OCI-LY3 (cell line): ENCODE data around the gene FSCN2.

ENCODE experiments used
- EZH2phosphoT487 ChIP-seq: fragments of 200-600 bp; shearing (Covaris generic); IDR thresholded peaks from 2 replicates; pipeline ENCODE4 v1.6.1; 2018; ENCODE audit warnings: antibody characterized with exemption, mixed run types, low read depth
- TF ChIP-seq, protein P1 (sequence below): fragments of 200-600, 300-600 bp; sonication (generic); IDR thresholded peaks from 2 replicates; pipeline ENCODE4 v1.5.1; 2014; ENCODE audit warnings: antibody characterized with exemption, low read length, low read depth

DNA sequence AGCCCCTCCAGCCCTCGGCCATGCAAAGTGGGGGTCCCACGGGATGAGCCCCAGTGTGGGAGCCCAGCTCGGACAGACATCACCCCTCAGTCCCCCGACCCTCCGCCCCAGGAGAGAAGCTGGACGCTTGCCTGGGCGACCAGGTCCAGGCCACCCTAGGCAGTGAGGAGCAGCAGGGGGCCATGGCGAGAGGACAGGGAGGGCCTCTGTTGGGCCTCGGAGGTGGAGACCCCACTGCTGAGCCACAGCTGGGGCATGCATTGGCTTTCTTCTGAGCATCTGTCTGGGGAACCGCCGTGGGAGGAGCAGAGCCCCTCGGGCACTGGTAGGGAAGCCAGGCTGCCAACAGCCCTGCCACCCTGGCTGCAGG is 28.6 kb upstream of the FSCN2 start:
- TF ChIP-seq, protein P1, sequence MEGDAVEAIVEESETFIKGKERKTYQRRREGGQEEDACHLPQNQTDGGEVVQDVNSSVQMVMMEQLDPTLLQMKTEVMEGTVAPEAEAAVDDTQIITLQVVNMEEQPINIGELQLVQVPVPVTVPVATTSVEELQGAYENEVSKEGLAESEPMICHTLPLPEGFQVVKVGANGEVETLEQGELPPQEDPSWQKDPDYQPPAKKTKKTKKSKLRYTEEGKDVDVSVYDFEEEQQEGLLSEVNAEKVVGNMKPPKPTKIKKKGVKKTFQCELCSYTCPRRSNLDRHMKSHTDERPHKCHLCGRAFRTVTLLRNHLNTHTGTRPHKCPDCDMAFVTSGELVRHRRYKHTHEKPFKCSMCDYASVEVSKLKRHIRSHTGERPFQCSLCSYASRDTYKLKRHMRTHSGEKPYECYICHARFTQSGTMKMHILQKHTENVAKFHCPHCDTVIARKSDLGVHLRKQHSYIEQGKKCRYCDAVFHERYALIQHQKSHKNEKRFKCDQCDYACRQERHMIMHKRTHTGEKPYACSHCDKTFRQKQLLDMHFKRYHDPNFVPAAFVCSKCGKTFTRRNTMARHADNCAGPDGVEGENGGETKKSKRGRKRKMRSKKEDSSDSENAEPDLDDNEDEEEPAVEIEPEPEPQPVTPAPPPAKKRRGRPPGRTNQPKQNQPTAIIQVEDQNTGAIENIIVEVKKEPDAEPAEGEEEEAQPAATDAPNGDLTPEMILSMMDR, result no peak
- TF ChIP-seq EZH2phosphoT487, result no peak
